AG09309 (cell line): ENCODE data around the gene AGXT.

Source experiments
- DNase-seq: peaks from one replicate; pipeline ENCODE4 v3.0.0-alpha.2; 2010; ENCODE audit warnings: low read depth
- H3K4me3 ChIP-seq: 2 replicates; pipeline ENCODE4 v1.5.1; 2011; ENCODE audit warnings: mild to moderate bottlenecking, low read depth, low read length, moderate library complexity; ENCODE audit not compliant: control insufficient read depth
- TF ChIP-seq, protein P1 (sequence below): IDR thresholded peaks from 2 replicates; pipeline ENCODE4 v1.5.1; 2011; ENCODE audit warnings: mild to moderate bottlenecking, low read depth, low read length, inconsistent platforms; ENCODE audit not compliant: insufficient read depth, control insufficient read depth; ENCODE audit errors: missing control alignments

The AGXT gene

DNA sequence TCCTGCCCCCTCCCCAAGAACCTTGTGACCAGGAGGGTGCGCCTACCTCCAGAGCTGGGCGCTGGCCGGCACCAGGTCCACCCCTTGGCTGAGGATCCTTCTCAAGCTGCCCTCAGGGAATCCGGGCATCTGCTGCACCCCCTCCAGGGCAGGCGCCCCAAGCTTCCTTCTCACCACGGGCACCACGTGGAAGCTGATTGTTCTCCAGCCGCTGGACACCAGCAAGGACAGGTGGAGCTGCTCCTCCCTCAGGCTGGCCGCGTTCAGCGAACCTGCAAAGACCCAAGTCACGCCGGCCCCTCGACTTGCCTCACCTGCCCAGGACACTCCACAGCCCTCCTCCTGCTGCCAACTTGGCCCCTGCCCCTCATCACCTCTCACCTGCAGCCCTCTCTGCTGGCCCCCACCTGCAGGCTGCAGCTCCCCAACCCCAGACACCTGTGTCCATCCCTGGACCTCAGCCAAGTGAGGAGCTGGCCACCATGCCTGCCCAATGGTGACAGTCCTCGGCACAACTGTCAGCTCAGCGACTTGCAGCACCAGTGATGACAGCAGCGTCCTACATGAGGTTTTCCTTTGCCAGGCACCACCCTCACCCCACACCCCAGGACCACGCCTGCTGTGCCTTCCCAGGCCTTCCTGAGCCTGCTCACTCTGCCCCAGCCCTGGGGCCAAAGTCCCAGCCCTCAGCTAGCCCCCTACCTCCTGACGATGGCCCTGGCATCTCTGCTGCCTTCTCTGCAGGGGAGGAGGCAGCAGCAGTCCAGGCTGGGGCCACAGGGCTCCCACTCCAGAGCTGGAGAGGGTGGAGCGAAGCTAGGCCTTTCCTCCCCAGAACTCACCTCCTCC lies 23.1 kb downstream of the AGXT start:
- no peak overlapping the region for H3K4me3 ChIP-seq
- DNase-seq = no peak
- TF ChIP-seq, protein P1, sequence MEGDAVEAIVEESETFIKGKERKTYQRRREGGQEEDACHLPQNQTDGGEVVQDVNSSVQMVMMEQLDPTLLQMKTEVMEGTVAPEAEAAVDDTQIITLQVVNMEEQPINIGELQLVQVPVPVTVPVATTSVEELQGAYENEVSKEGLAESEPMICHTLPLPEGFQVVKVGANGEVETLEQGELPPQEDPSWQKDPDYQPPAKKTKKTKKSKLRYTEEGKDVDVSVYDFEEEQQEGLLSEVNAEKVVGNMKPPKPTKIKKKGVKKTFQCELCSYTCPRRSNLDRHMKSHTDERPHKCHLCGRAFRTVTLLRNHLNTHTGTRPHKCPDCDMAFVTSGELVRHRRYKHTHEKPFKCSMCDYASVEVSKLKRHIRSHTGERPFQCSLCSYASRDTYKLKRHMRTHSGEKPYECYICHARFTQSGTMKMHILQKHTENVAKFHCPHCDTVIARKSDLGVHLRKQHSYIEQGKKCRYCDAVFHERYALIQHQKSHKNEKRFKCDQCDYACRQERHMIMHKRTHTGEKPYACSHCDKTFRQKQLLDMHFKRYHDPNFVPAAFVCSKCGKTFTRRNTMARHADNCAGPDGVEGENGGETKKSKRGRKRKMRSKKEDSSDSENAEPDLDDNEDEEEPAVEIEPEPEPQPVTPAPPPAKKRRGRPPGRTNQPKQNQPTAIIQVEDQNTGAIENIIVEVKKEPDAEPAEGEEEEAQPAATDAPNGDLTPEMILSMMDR = no peak

DNA sequence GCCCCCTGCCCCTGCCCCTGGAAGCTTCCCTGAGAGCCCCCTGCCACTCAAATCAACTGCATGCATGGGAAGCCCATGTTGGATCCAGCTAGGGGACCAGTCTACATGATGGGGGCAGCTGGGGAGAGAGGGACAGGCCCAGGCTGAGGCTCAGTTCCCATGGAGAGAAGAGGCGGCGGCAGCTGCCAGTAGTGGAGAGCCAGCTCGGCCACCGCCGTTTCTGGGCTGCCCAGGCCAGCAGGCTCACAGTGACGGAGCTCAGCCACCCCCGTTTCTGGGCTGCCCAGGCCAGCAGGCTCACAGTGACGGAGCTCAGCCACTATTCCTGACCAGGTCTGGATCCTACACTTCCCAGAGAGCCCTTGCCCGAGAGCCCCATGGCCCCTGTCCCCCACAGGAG lies 23.7 kb downstream of the AGXT start:
- DNase-seq = no peak
- no peak overlapping the region for H3K4me3 ChIP-seq
- TF ChIP-seq, protein P1 = no peak

DNA sequence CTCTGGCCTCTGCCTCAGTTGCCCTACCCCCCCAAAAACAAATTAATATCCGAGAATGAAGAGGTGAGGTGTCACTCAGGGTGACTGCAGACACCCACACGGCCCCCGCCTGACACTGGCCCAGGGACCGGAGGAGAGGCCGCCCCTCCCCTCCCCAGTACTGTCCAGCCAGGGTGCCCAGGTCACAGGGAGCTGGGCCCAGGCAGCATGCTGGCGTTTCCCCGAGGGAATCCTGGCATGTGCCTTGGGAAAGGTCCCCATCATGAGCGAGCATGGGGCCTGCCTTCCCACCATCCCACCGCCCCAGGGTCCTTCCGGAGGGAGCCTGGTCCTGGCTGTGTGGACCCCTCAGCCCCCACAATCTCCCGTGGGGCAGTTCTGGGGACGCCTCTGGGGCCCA lies 24.3 kb downstream of the AGXT start:
- TF ChIP-seq, protein P1 = no peak
- no peak overlapping the region for H3K4me3 ChIP-seq
- DNase-seq = no peak

DNA sequence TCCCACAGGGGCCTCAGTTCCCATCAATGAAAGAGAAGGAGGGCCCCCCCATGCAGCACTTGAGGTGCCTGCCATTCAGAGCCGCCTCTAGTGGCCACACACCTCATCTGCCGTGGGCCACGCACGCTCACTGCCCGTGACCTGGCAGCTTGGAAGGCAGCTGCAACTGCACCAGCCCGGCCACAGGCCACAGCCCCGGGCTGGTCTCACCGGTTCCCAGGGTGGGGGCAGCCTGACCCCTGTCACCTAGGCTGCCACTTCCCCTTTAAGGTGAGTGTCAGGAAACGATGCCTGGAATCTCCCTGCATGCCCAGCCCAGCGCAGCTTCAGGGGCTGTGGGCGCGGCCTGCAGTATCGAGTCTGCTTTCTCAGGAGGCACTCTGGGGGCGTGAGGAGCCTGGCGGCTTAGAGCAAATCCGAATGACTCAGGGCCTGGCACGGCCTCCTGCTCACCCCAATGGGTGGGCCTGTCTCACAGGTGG lies 24.8 kb downstream of the AGXT start:
- TF ChIP-seq, protein P1 = no peak
- DNase-seq = no peak
- H3K4me3 ChIP-seq = no peak overlapping the region

DNA sequence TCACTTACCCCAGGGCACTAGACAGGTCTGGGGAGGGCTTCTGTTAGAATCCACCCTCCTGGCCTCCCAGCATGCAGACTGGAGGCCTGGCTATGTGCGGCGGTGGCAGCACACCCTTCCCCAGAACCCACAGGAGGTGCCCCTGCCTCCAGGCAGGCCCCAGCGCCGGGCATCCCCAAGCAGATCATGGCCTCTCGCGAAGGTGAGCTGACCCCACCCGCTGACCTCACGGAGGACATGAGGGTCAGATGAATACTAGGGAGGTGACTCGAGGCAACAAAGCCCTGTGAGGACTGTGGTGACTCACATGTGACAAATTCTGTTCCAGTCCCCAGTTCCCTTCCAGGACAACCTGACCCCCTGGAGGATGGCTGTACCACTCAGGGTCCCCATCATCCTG lies 25.4 kb downstream of the AGXT start:
- H3K4me3 ChIP-seq = no peak overlapping the region

DNA sequence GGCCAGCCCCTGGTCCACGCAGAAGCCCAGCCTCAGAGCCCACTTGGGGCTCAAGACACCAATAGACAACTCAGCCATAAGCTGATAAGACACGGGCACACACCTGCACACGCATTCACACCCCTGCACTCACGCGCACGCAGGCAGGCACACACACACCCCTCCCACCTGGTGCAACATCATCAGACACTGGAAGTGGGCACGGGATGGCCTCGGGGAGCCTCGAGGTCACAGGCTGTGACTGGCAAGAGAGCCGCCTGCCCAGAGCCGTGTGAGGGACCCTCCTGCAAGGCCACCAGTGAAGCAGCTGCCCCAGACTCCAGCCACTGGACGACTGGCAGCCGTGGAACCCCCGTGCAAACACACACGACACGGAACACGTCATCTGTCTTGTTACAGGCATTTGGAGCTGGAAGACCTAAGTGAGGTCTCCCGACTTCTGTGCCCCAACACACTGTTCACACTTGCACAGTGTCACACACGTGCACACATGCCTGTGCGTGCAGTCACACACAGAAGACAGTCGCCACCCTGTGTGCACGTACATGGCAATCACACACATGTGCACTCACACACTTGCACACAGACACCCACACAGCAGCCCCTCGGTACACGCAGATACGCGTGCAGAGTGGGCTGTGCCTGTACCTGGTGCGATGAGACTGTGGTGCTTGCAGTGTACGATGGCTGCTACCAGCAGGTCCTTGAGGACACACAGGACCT lies 26.4 kb downstream of the AGXT start:
- TF ChIP-seq, protein P1 = no peak
- DNase-seq = no peak
- no peak overlapping the region for H3K4me3 ChIP-seq

More for the DNA sequence above, 25.4 kb downstream of the AGXT start:
- DNase-seq = no peak
- TF ChIP-seq, protein P1 = no peak
